DMS114 treated with DMSO at 0.1 percent for 48 hours (cell line): Measurements from ENCODE around the gene ZNF582.

Experiments used
- DNase-seq: peaks from one replicate; lab custom pipeline; 2025; ENCODE audit not compliant: unreplicated experiment; lab: John Stamatoyannopoulos, UW

ZNF582 gene

GRCh38 chr19:56393119-56394012, at the start of gene ZNF582:
TSS of gene ZNF582 (minus strand) at chr19:56393534. CDS start at chr19:56391752, 1,782 bp downstream.
- peak; percentile 68 for DNase-seq

- no peak for DNase-seq
Observed at GRCh38 chr19:56441206-56441792, 48.0 kb upstream of the ZNF582 start.

GRCh38 chr19:56423985-56424353, 30.6 kb upstream of the ZNF582 start:
- no peak for DNase-seq

- no peak for DNase-seq
Observed at GRCh38 chr19:56423276-56423984, 30.1 kb upstream of the ZNF582 start.

GRCh38 chr19:56405062-56405461, 11.7 kb upstream of the ZNF582 start:
- DNase-seq, result no peak

- no peak for DNase-seq
Observed at GRCh38 chr19:56404705-56405056, 11.3 kb upstream of the ZNF582 start.

- DNase-seq, result peak; percentile 79
Observed at GRCh38 chr19:56403764-56404704, 10.7 kb upstream of the ZNF582 start, which contains the start of gene ZNF583. TSS of gene ZNF583 (plus strand) at chr19:56404332. CDS start at chr19:56407115, 2,783 bp downstream.

- no peak for DNase-seq
Observed at GRCh38 chr19:56403261-56403660, 9.9 kb upstream of the ZNF582 start.

GRCh38 chr19:56400485-56400884, 7.2 kb upstream of the ZNF582 start:
- no peak for DNase-seq

- no peak for DNase-seq
Observed at GRCh38 chr19:56398809-56399208, 5.5 kb upstream of the ZNF582 start.

GRCh38 chr19:56383826-56384605, 9.3 kb downstream of the ZNF582 start:
- DNase-seq, result no peak

- no peak for DNase-seq
Observed at GRCh38 chr19:56377105-56377924, 16.0 kb downstream of the ZNF582 start.

- no peak for DNase-seq
Observed at GRCh38 chr19:56372281-56372680, 21.1 kb downstream of the ZNF582 start.

GRCh38 chr19:56369886-56370676, 23.3 kb downstream of the ZNF582 start:
- no peak for DNase-seq

GRCh38 chr19:56367829-56368711, 25.3 kb downstream of the ZNF582 start:
- peak; percentile 93 for DNase-seq

GRCh38 chr19:56360841-56361240, 32.5 kb downstream of the ZNF582 start:
- DNase-seq, result no peak

GRCh38 chr19:56356944-56357343, 36.4 kb downstream of the ZNF582 start:
- DNase-seq, result no peak
